HepG2 (cell line): ENCODE data around the gene SHC1. TPM values are rescaled to one million over a fixed set of nuclear protein-coding genes. Genes with fewer than 3 reads are reported as not detected.

ENCODE experiments used
- ATAC-seq: fragments of 200-7000 bp; cut with Tn5 transposase; 3 replicates; pipeline ENCODE4 v1.9.1; 2020; ENCODE audit warnings: mild to moderate bottlenecking, moderate library complexity
- BruUV-seq: library from RNA; stranded (reverse); fragments of 400-500 nt; replicated peaks from 2 replicates; lab custom pipeline; 2021; lab: Mats Ljungman, UMichigan
- CTCF ChIA-PET: fragments of 300-600 bp; formaldehyde crosslinking; extraction: SDS; loops from one replicate; lab custom pipeline; 2021; ENCODE audit warnings: low total read pairs, inconsistent platforms, low intra/inter-chr PET ratio; lab: Yijun Ruan, JAX
- POLR2A ChIA-PET: fragments of 350-600 bp; sonication (Branson Sonifier 250); formaldehyde crosslinking; loops from one replicate; lab custom pipeline; 2020; ENCODE audit warnings: antibody characterized with exemption, inconsistent platforms; lab: Yijun Ruan, JAX
- DNase-seq: peaks from one replicate; pipeline ENCODE4 v3.0.0-alpha.2; 2015; ENCODE audit warnings: low spot score
- FAIRE-seq: peaks from 3 replicates; lab custom pipeline; 2011; peaks lifted over from hg19 to GRCh38; lab: Jason Lieb, UNC
- H2AFZ ChIP-seq: one replicate; pipeline ENCODE4 v1.6.1; 2011; ENCODE audit warnings: low read length, inconsistent platforms
- H3K27ac ChIP-seq: fragments of 300-600 bp; 3 replicates; pipeline ENCODE4 v1.8.0; 2011; ENCODE audit warnings: mixed run types, mild to moderate bottlenecking, mixed read lengths, low read length, inconsistent platforms; ENCODE audit not compliant: insufficient read depth; ENCODE audit errors: extremely low read length
- H3K27me3 ChIP-seq, 2 experiments: fragments of 200-600 bp in 1 of 2; 2 replicates in 1 of 2; 3 replicates in 1 of 2; pipeline versions ENCODE4 v1.6.0 to v1.8.0; 2011; ENCODE audit warnings: low read length in 2 of 2, mild to moderate bottlenecking in 2 of 2, moderate library complexity in 2 of 2, inconsistent platforms in 1 of 2; ENCODE audit not compliant: insufficient read depth in 2 of 2, control insufficient read depth in 1 of 2
- H3K36me3 ChIP-seq, 2 experiments: fragments of 200-600 bp in 1 of 2; replicated peaks in 1 of 2; 2 replicates in 1 of 2; 3 replicates in 1 of 2; pipeline versions ENCODE4 v1.5.1 to v1.8.0; 2011; ENCODE audit warnings: low read length in 2 of 2, inconsistent platforms in 1 of 2; ENCODE audit not compliant: insufficient read depth in 2 of 2, control insufficient read depth in 1 of 2
- H3K4me1 ChIP-seq: 2 replicates; pipeline ENCODE4 v1.5.1; 2012; ENCODE audit warnings: low read length, inconsistent platforms; ENCODE audit not compliant: insufficient read depth
- H3K4me2 ChIP-seq: 2 replicates; pipeline ENCODE4 v1.6.0; 2011; ENCODE audit warnings: low read depth, low read length, inconsistent platforms
- H3K4me3 ChIP-seq, 3 experiments: fragments of 200-600 bp in 1 of 3; sonication (generic), shearing (Covaris generic) in 1 of 3; replicated peaks in 1 of 3; 2 replicates each; pipeline ENCODE4 v1.5.1; 2011 to 2016; ENCODE audit warnings: low read length in 3 of 3, inconsistent platforms in 2 of 3, low read depth in 2 of 3, mild to moderate bottlenecking in 2 of 3, control low read depth in 1 of 3, mixed read lengths in 1 of 3; ENCODE audit not compliant: insufficient read depth in 1 of 3
- H3K79me2 ChIP-seq: one replicate; pipeline ENCODE4 v1.6.1; 2011; ENCODE audit warnings: low read length, inconsistent platforms; ENCODE audit not compliant: insufficient read depth
- H3K9ac ChIP-seq: 2 replicates; pipeline ENCODE4 v1.6.0; 2011; ENCODE audit warnings: mild to moderate bottlenecking, low read depth, low read length, inconsistent platforms; ENCODE audit not compliant: insufficient read depth
- H3K9me3 ChIP-seq: 2 replicates; pipeline ENCODE4 v1.5.1; 2012; ENCODE audit warnings: mild to moderate bottlenecking, low read length
- H4K20me1 ChIP-seq: 2 replicates; pipeline ENCODE4 v1.6.0; 2011; ENCODE audit warnings: inconsistent platforms, mild to moderate bottlenecking, low read length, moderate library complexity; ENCODE audit not compliant: insufficient read depth
- FOXK1 ChIP-seq: sonication (generic); formaldehyde crosslinking; IDR thresholded peaks from 2 replicates; pipeline ENCODE4 v1.4.0; 2020; ENCODE audit warnings: low read depth, missing genetic modification reagents, borderline replicate concordance
- LCORL ChIP-seq, 2 experiments: fragments of 450-650 bp in 1 of 2; sonication (generic) in 1 of 2; formaldehyde crosslinking in 1 of 2; IDR thresholded peaks; 2 replicates each; pipeline versions ENCODE4 v1.5.0 to v1.6.1; 2017 to 2020; ENCODE audit warnings: antibody characterized with exemption in 1 of 2, missing genetic modification reagents in 1 of 2
- ONECUT2 ChIP-seq: sonication (generic); formaldehyde crosslinking; IDR thresholded peaks from 2 replicates; pipeline ENCODE4 v1.4.0; 2020; ENCODE audit warnings: missing genetic modification reagents
- PRPF4 ChIP-seq: fragments of 200-400 bp; formaldehyde crosslinking; IDR thresholded peaks from 2 replicates; pipeline ENCODE4 v1.6.1; 2016; ENCODE audit warnings: low read length, low read depth; ENCODE audit not compliant: poor library complexity, severe bottlenecking
- SP4 ChIP-seq: sonication (generic); formaldehyde crosslinking; IDR thresholded peaks from 2 replicates; pipeline ENCODE4 v1.8.1; 2023; ENCODE audit warnings: mild to moderate bottlenecking, missing genetic modification reagents
- TAF1 ChIP-seq: sonication (generic); formaldehyde crosslinking; IDR thresholded peaks from 2 replicates; pipeline ENCODE4 v1.4.0; 2020; ENCODE audit warnings: missing genetic modification reagents
- ZFP37 ChIP-seq: sonication (generic); formaldehyde crosslinking; IDR thresholded peaks from 2 replicates; pipeline ENCODE4 v1.4.0; 2020; ENCODE audit warnings: missing genetic modification reagents, borderline replicate concordance
- ZNF333 ChIP-seq: sonication (generic); formaldehyde crosslinking; IDR thresholded peaks from 2 replicates; pipeline ENCODE4 v1.4.0; 2020; ENCODE audit warnings: mild to moderate bottlenecking, missing genetic modification reagents, borderline replicate concordance
- ZNF34 ChIP-seq: sonication (generic); formaldehyde crosslinking; IDR thresholded peaks from 2 replicates; pipeline ENCODE4 v1.4.0; 2020; ENCODE audit warnings: mild to moderate bottlenecking, missing genetic modification reagents, borderline replicate concordance
- ZNF382 ChIP-seq: sonication (generic); formaldehyde crosslinking; IDR thresholded peaks from 2 replicates; pipeline ENCODE4 v1.5.0; 2020; ENCODE audit warnings: missing genetic modification reagents, mild to moderate bottlenecking, borderline replicate concordance
- ZNF550 ChIP-seq: sonication (generic); formaldehyde crosslinking; IDR thresholded peaks from 2 replicates; pipeline ENCODE4 v1.4.0; 2020; ENCODE audit warnings: mild to moderate bottlenecking, missing genetic modification reagents, borderline replicate concordance
- ZNF766 ChIP-seq: sonication (generic); formaldehyde crosslinking; IDR thresholded peaks from 2 replicates; pipeline ENCODE4 v1.5.0; 2020; ENCODE audit warnings: missing genetic modification reagents, borderline replicate concordance
- ZNF777 ChIP-seq: sonication (generic); formaldehyde crosslinking; IDR thresholded peaks from 2 replicates; pipeline ENCODE4 v1.4.0; 2020; ENCODE audit warnings: missing genetic modification reagents
- whole genome bisulfite sequencing: methylation state at CpG from one replicate; pipeline ENCODE4 v1.1.6; 2017; ENCODE audit warnings: low lambda C conversion rate; 5-methylcytosine and 5-hydroxymethylcytosine counted together
- in situ Hi-C: cut with HindIII; loops from 2 replicates; pipeline ENCODE4 v1.10.0; 2017; ENCODE audit warnings: low pct_unique_long_range_greater_than_20kb; ENCODE audit not compliant: extremely low pct_ligation_motif_present
- intact Hi-C: fragments of 100-400 bp; cut with micrococcal nuclease; formaldehyde crosslinking; loops from one replicate; pipeline ENCODE4 v1.10.0; 2022; ENCODE audit not compliant: unreplicated experiment
- polyA plus RNA-seq, 8 experiments: library from polyadenylated mRNA; depleted of rRNA in 3 of 8; stranded (reverse) in 7 of 8; unstranded in 1 of 8; fragments of >200 nt; fragmentation: Illumina TruSeq in 4 of 8; extraction: Trizol in 4 of 8; gene quantifications; 2 replicates each; pipeline versions ENCODE4 v1.2.1 to v1.2.3, GENCODE V29; 2011 to 2016; ENCODE audit warnings: low read depth in 4 of 8, missing spikeins in 1 of 8, mixed read lengths in 1 of 8; ENCODE audit not compliant: insufficient read depth in 1 of 8
- total RNA-seq, 5 experiments: library from RNA; depleted of rRNA; stranded (reverse); fragments of >200 nt; fragmentation: Illumina TruSeq; extraction: Trizol; gene quantifications; 2 replicates each; pipeline ENCODE4 v1.2.3, GENCODE V29; 2016; ENCODE audit warnings: low read depth in 1 of 5
- TF ChIP-seq, protein P1 (sequence below): sonication (generic); formaldehyde crosslinking; IDR thresholded peaks from 2 replicates; pipeline ENCODE4 v1.5.1; 2020; ENCODE audit warnings: missing genetic modification reagents, mild to moderate bottlenecking, borderline replicate concordance
- TF ChIP-seq, protein P2 (sequence below): sonication (generic); formaldehyde crosslinking; IDR thresholded peaks from 2 replicates; pipeline ENCODE4 v1.9.0; 2021; ENCODE audit warnings: missing genetic modification reagents, mild to moderate bottlenecking, borderline replicate concordance
- TF ChIP-seq, protein P3 (sequence below): sonication (generic); formaldehyde crosslinking; conservative IDR thresholded peaks from 2 replicates; pipeline ENCODE4 v1.8.0; 2022; ENCODE audit warnings: mild to moderate bottlenecking, moderate library complexity, missing genetic modification reagents
- TF ChIP-seq, protein P4 (sequence below): sonication (generic); formaldehyde crosslinking; IDR thresholded peaks from 2 replicates; pipeline ENCODE4 v1.4.0; 2020; ENCODE audit warnings: missing genetic modification reagents, borderline replicate concordance

Gene SHC1
- total and polyA plus RNA-seq, 2 of the 13 experiments (the other 11 are each of a cell fraction or from before 2014, with no cell fraction given), result 52.0 to 137 TPM

DNA sequence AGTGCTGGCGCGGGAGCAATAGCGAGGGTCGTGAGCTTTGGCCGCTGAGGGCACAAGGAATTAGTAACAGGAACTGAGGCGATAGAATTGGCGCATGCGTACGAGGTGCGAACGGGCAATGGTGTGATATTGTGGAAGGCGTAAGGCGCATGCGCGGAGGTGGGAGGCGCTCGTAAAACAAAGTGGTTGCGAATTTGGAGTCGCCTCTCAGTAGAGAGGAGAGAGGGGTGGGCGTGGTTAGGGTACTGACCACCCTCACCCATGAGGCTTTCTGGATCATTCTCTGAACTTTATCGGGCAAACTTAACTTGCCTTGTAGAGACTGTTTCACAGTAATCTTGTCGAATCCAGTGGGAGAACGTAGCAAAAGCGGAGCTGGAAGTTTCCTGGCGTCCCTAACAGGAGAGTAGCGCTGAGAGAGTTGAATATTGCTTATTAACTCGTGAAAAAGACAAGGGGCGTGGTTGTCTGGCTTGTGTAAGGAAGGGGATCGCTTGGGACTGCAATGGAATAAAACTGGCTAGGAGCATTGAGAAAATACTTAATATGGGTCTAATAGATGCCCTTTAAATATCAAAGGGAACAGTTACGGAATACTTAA lies 4.4 kb upstream of the SHC1 start:
- peak overlapping the region; percentile 67 to 84 (median 72) for H3K4me3 ChIP-seq
- intact Hi-C loops, result loop anchor here (2.0 kb wide), 1 partner anchor 88 kb away; the partner anchor contains the start of gene EFNA4
- H3K4me2 ChIP-seq, result peak overlapping the region; percentile 93
- H2AFZ ChIP-seq, result no peak overlapping the region
- H3K9me3 ChIP-seq, result no peaks in the 10 kb centered on the region
- under 1% methylated on average over 30 of the region's 30 CpGs for WGBS
- DNase-seq (peak; percentile 95), FAIRE-seq (no peak), ATAC-seq (peak; percentile 23)
- H4K20me1 ChIP-seq, result no peaks in the 10 kb centered on the region
- in situ Hi-C loops, result no loop called here
- CTCF ChIA-PET, result interaction anchor here (1.1 kb wide), 1 partner anchor 43 kb away, joined by 3 read pairs; no protein-coding TSS in a partner anchor
- H3K27ac ChIP-seq, result peak overlapping the region; percentile 100
- peaks cover 55% of the 10 kb centered on the region for H3K4me1 ChIP-seq
- peak overlapping the region; percentile 98 for H3K9ac ChIP-seq
- no TSS peak for BruUV-seq
- H3K27me3 ChIP-seq, result no peaks in the 10 kb centered on the region; a peak in 1 of 5 replicates
- H3K79me2 ChIP-seq, result peaks cover 63% of the 10 kb centered on the region
- peaks cover 2 to 18% of the 10 kb centered on the region in 2 experiments for H3K36me3 ChIP-seq
- POLR2A ChIA-PET, result interaction anchor here (0.7 to 6.6 kb wide), 12 partner anchors 9 to 151 kb away, joined by 3 to 148 read pairs (median 4); partner anchors contain the start of genes ADAM15, FLAD1, LENEP and PBXIP1
- TF ChIP-seq PRPF4 (no peak), ZNF766 (CRISPR knock-in tag) (0 out of 2 replicates have a peak, but pooled peaks have one; percentile 14), LCORL (IDR thresholded peaks at IDR 0.05) (no peak), LCORL (CRISPR knock-in tag; IDR thresholded peaks at IDR 0.05) (no peak), ZNF777 (CRISPR knock-in tag) (peak; percentile 38; the same call in 1 of the 2 replicates), ZNF550 (no peak), ZNF333 (CRISPR knock-in tag) (no peak; the same call in 1 of the 2 replicates), SP4 (no peak; the same call in 1 of the 2 replicates), ONECUT2 (no peak), ZNF382 (CRISPR knock-in tag) (no peak), ZFP37 (CRISPR knock-in tag) (no peak), ZNF34 (no peak), TAF1 (CRISPR knock-in tag) (peak; percentile 65; the same call in 1 of the 2 replicates), FOXK1 (CRISPR knock-in tag) (peak; percentile 10; the same call in 1 of the 2 replicates)
- TF ChIP-seq, protein P1, sequence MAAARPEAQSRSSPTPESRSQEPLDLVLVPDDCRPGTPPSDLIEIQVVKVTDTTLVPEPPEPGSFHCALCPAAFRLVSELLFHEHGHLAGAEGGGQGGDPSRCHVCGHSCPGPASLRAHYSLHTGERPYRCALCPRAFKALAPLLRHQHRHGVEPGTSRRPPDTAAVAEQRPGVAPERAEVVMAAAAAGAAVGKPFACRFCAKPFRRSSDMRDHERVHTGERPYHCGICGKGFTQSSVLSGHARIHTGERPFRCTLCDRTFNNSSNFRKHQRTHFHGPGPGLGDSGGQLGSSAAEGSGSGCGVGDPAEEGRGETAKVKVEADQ (CRISPR knock-in tag), result no peak
- TF ChIP-seq, protein P2, sequence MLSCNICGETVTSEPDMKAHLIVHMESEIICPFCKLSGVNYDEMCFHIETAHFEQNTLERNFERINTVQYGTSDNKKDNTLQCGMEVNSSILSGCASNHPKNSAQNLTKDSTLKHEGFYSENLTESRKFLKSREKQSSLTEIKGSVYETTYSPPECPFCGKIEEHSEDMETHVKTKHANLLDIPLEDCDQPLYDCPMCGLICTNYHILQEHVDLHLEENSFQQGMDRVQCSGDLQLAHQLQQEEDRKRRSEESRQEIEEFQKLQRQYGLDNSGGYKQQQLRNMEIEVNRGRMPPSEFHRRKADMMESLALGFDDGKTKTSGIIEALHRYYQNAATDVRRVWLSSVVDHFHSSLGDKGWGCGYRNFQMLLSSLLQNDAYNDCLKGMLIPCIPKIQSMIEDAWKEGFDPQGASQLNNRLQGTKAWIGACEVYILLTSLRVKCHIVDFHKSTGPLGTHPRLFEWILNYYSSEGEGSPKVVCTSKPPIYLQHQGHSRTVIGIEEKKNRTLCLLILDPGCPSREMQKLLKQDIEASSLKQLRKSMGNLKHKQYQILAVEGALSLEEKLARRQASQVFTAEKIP (CRISPR knock-in tag), result no peak
- TF ChIP-seq, protein P3, sequence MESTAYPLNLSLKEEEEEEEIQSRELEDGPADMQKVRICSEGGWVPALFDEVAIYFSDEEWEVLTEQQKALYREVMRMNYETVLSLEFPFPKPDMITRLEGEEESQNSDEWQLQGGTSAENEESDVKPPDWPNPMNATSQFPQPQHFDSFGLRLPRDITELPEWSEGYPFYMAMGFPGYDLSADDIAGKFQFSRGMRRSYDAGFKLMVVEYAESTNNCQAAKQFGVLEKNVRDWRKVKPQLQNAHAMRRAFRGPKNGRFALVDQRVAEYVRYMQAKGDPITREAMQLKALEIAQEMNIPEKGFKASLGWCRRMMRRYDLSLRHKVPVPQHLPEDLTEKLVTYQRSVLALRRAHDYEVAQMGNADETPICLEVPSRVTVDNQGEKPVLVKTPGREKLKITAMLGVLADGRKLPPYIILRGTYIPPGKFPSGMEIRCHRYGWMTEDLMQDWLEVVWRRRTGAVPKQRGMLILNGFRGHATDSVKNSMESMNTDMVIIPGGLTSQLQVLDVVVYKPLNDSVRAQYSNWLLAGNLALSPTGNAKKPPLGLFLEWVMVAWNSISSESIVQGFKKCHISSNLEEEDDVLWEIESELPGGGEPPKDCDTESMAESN, result no peak
- TF ChIP-seq, protein P4, sequence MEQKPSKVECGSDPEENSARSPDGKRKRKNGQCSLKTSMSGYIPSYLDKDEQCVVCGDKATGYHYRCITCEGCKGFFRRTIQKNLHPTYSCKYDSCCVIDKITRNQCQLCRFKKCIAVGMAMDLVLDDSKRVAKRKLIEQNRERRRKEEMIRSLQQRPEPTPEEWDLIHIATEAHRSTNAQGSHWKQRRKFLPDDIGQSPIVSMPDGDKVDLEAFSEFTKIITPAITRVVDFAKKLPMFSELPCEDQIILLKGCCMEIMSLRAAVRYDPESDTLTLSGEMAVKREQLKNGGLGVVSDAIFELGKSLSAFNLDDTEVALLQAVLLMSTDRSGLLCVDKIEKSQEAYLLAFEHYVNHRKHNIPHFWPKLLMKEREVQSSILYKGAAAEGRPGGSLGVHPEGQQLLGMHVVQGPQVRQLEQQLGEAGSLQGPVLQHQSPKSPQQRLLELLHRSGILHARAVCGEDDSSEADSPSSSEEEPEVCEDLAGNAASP (CRISPR knock-in tag), result peak; percentile 34; the same call in 1 of the 2 replicates
